IMR-90 (cell line): ENCODE measurements around the gene ZNF273. TPM values are rescaled to one million over a fixed set of nuclear protein-coding genes. Genes with fewer than 3 reads are reported as not detected.

Source experiments
- ATAC-seq: fragments of 200-7000 bp; cut with Tn5 transposase; 2 replicates; pipeline ENCODE4 v1.9.1; 2020; ENCODE audit warnings: low read depth, mild to moderate bottlenecking, moderate library complexity
- BruUV-seq: library from RNA; stranded (reverse); fragments of 400-500 nt; replicated peaks from 2 replicates; lab custom pipeline; 2021; lab: Mats Ljungman, UMichigan
- CTCF ChIA-PET: fragments of 300-600 bp; formaldehyde crosslinking; extraction: SDS; loops from one replicate; lab custom pipeline; 2021; ENCODE audit warnings: antibody characterized with exemption; lab: Yijun Ruan, JAX
- POLR2A ChIA-PET: fragments of 300-600 bp; sonication (Branson Sonifier 250); formaldehyde crosslinking; loops from one replicate; lab custom pipeline; 2022; ENCODE audit warnings: antibody characterized with exemption; ENCODE audit not compliant: unreplicated experiment; lab: Charles Lee
- DNase-seq: peaks from one replicate; pipeline ENCODE4 v3.0.0; 2013
- H2AFZ ChIP-seq: replicated peaks from 2 replicates; pipeline ENCODE3; 2013; ENCODE audit warnings: low read length, mild to moderate bottlenecking; ENCODE audit not compliant: poor library complexity
- H2AK5ac ChIP-seq: 2 replicates; pipeline ENCODE4 v1.6.1; 2013; ENCODE audit warnings: low read depth, low read length, inconsistent platforms
- H2AK9ac ChIP-seq: replicated peaks from 2 replicates; pipeline ENCODE3; 2013; ENCODE audit warnings: mild to moderate bottlenecking, low read depth, low read length, moderate library complexity; ENCODE audit not compliant: poor library complexity
- H2BK120ac ChIP-seq: 2 replicates; pipeline ENCODE4 v1.6.1; 2013; ENCODE audit warnings: low read depth, low read length, inconsistent platforms
- H2BK15ac ChIP-seq: 3 replicates; pipeline ENCODE4 v1.6.1; 2013; ENCODE audit warnings: low read depth, low read length, inconsistent platforms
- H2BK20ac ChIP-seq: 2 replicates; pipeline ENCODE4 v1.6.1; 2013; ENCODE audit warnings: low read depth, mild to moderate bottlenecking, inconsistent platforms, low read length, moderate library complexity
- H2BK5ac ChIP-seq: 2 replicates; pipeline ENCODE4 v1.6.1; 2013; ENCODE audit warnings: mild to moderate bottlenecking, low read depth, low read length, inconsistent platforms; ENCODE audit not compliant: poor library complexity, severe bottlenecking
- H3K14ac ChIP-seq: replicated peaks from 2 replicates; pipeline ENCODE4 v1.6.1; 2013; ENCODE audit warnings: low read depth, low read length, inconsistent platforms
- H3K18ac ChIP-seq: 2 replicates; pipeline ENCODE4 v1.6.1; 2013; ENCODE audit warnings: low read depth, low read length, control low read depth
- H3K23ac ChIP-seq: 2 replicates; pipeline ENCODE4 v1.6.1; 2013; ENCODE audit warnings: low read depth, low read length, inconsistent platforms
- H3K27ac ChIP-seq: 2 replicates; pipeline ENCODE4 v1.5.1; 2013; ENCODE audit warnings: mild to moderate bottlenecking, control low read depth, low read length; ENCODE audit not compliant: insufficient read depth
- H3K27me3 ChIP-seq: 2 replicates; pipeline ENCODE4 v1.6.1; 2013; ENCODE audit warnings: low read length; ENCODE audit not compliant: control insufficient read depth, insufficient read depth
- H3K36me3 ChIP-seq: 2 replicates; pipeline ENCODE4 v1.6.1; 2013; ENCODE audit warnings: low read length, mixed read lengths; ENCODE audit not compliant: control insufficient read depth, insufficient read depth
- H3K4ac ChIP-seq: 2 replicates; pipeline ENCODE4 v1.6.1; 2013; ENCODE audit warnings: low read depth, low read length, inconsistent platforms
- H3K4me1 ChIP-seq: 2 replicates; pipeline ENCODE4 v1.6.1; 2013; ENCODE audit warnings: low read length, mixed read lengths; ENCODE audit not compliant: control insufficient read depth, insufficient read depth
- H3K4me2 ChIP-seq: 2 replicates; pipeline ENCODE4 v1.6.1; 2013; ENCODE audit warnings: low read depth, mild to moderate bottlenecking, control low read depth, low read length, moderate library complexity
- H3K4me3 ChIP-seq: 2 replicates; pipeline ENCODE4 v1.5.1; 2013; ENCODE audit warnings: low read depth, mild to moderate bottlenecking, control low read depth, low read length, moderate library complexity; ENCODE audit not compliant: insufficient read depth
- H3K56ac ChIP-seq: 2 replicates; pipeline ENCODE4 v1.6.1; 2013; ENCODE audit warnings: low read length, inconsistent platforms; ENCODE audit not compliant: insufficient read depth; ENCODE audit errors: extremely low read depth
- H3K79me1 ChIP-seq, 2 experiments: 2 replicates each; pipeline ENCODE4 v1.6.1; 2013; ENCODE audit warnings: low read length in 2 of 2, inconsistent platforms in 1 of 2, low read depth in 1 of 2
- H3K9ac ChIP-seq: 2 replicates; pipeline ENCODE4 v1.6.1; 2013; ENCODE audit warnings: low read depth, low read length, control low read depth
- H3K9me1 ChIP-seq: 2 replicates; pipeline ENCODE4 v1.6.1; 2013; ENCODE audit warnings: low read length, inconsistent platforms; ENCODE audit not compliant: insufficient read depth
- H3K9me3 ChIP-seq: 2 replicates; pipeline ENCODE4 v1.6.1; 2013; ENCODE audit warnings: low read length; ENCODE audit not compliant: control insufficient read depth, insufficient read depth
- H4K20me1 ChIP-seq: 2 replicates; pipeline ENCODE4 v1.6.1; 2013; ENCODE audit warnings: low read length, inconsistent platforms; ENCODE audit not compliant: insufficient read depth
- H4K5ac ChIP-seq: 2 replicates; pipeline ENCODE4 v1.6.1; 2013; ENCODE audit warnings: mild to moderate bottlenecking, low read depth, low read length, control low read depth
- H4K8ac ChIP-seq, 2 experiments: 2 replicates each; pipeline ENCODE4 v1.6.1; 2013; ENCODE audit warnings: low read depth in 2 of 2, low read length in 2 of 2, control low read depth in 1 of 2, inconsistent platforms in 1 of 2
- H4K91ac ChIP-seq: 2 replicates; pipeline ENCODE4 v1.6.1; 2013; ENCODE audit warnings: low read depth, low read length, inconsistent platforms; ENCODE audit not compliant: insufficient read depth
- SMC3 ChIP-seq: fragments of 150-350 bp; IDR thresholded peaks from 2 replicates; pipeline ENCODE4 v1.6.1; 2016; ENCODE audit warnings: low read depth, mild to moderate bottlenecking, antibody characterized with exemption, low read length, moderate library complexity
- WGBS, 2 experiments: methylation state at CpG; one replicate each; pipeline versions ENCODE4 v1.1.5 to v1.1.7; 2013; ENCODE audit warnings: missing lambda C conversion rate in 2 of 2; ENCODE audit not compliant: insufficient read length in 1 of 2; ENCODE audit errors: extremely low coverage in 2 of 2; 5-methylcytosine and 5-hydroxymethylcytosine counted together
- dilution Hi-C: fragments of 300-500 bp; cut with HindIII; formaldehyde crosslinking; loops from one replicate; pipeline ENCODE4 v1.14.3; 2018; ENCODE audit warnings: low sequenced_read_pairs; ENCODE audit not compliant: unreplicated experiment
- in situ Hi-C: fragments of 300-500 bp; cut with MboI; formaldehyde crosslinking; loops from 3 replicates; pipeline ENCODE4 v1.14.3; 2019; ENCODE audit warnings: low sequenced_read_pairs, inconsistent platforms, mixed read lengths
- intact Hi-C: fragments of 100-400 bp; cut with micrococcal nuclease; formaldehyde crosslinking; loops from 2 replicates; pipeline ENCODE4 v1.10.0; 2022
- polyA plus RNA-seq, 3 experiments: library from polyadenylated mRNA; depleted of rRNA; stranded (reverse); fragments of >200 nt; gene quantifications; 2 replicates each; pipeline ENCODE4 v1.2.3, GENCODE V29; 2012; ENCODE audit warnings: low replicate concordance in 1 of 3
- total RNA-seq: library from RNA; depleted of rRNA; stranded (reverse); fragments of >200 nt; gene quantifications from 2 replicates; pipeline ENCODE4 v1.2.3, GENCODE V29; 2012

ZNF273 gene
- total and polyA plus RNA-seq, 2 of the 4 experiments (the other 2 are of a cell fraction), result 1.5 to 2.7 TPM

DNA sequence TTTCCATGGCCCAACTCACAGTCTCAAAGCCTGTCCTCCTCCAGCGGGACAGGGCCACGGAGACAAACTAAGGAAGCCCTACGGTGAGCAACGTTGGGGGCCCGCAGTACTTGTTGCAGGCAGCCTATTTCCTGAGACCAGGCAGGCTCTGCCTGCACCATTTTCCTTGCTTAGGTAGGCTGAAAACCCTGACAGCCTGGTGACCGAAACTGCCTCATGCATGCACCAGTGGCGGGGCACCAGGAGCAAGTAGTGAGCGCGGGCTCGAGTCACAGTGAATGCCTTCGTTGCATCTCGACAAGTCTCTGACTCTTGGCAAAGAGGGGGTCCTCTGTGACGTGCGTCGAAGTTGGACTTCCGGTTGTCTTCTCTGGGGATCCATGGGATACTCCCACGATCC lies 23.3 kb upstream of the ZNF273 start:
- in situ Hi-C loops, result no loop called here
- no TSS peak for BruUV-seq
- Histone ChIP-seq H3K23ac (no peak overlapping the region), H4K91ac (no peak overlapping the region), H3K27me3 (peaks cover 8% of the 10 kb centered on the region; the same call in 1 of the 2 replicates), H3K4me2 (no peak overlapping the region), H4K20me1 (no peaks in the 10 kb centered on the region), H3K4me3 (no peak overlapping the region), H2AK5ac (no peak overlapping the region), H3K14ac (no peak overlapping the region), H3K9ac (no peak overlapping the region), H4K8ac (no peak overlapping the region), H2AFZ (no peak overlapping the region), H2BK15ac (no peak overlapping the region), H3K4ac (no peak overlapping the region), H2AK9ac (no peak overlapping the region), H3K9me1 (no peaks in the 10 kb centered on the region), H2BK5ac (no peak overlapping the region), H3K4me1 (no peaks in the 10 kb centered on the region), H3K79me1 (no peaks in the 10 kb centered on the region), H2BK20ac (no peak overlapping the region), H3K27ac (no peak overlapping the region), H3K36me3 (no peaks in the 10 kb centered on the region), H2BK120ac (no peak overlapping the region), H3K56ac (no peak overlapping the region), H3K9me3 (peaks cover 23% of the 10 kb centered on the region; the same call in 1 of the 2 replicates), H3K18ac (no peak overlapping the region), H4K5ac (no peak overlapping the region)
- dilution Hi-C loops, result no loop called here
- TF ChIP-seq SMC3, result no peak
- no peak for DNase-seq
- ChIA-PET POLR2A (no interaction called here), CTCF (no interaction called here)
- intact Hi-C loops, result no loop called here
- 92% methylated on average over 7 of the region's 17 CpGs; no CpG with 5 or more reads in 1 of the 2 experiments for WGBS, 2 experiments
- ATAC-seq, result no peak
